HG03565 (cell line): ENCODE measurements around the gene KPNA1.

ENCODE experiments used
- ATAC-seq: cut with Tn5 transposase; IDR thresholded peaks from one replicate; pipeline ENCODE4 v1.9.1; 2021; ENCODE audit warnings: mild to moderate bottlenecking, moderate library complexity; ENCODE audit not compliant: unreplicated experiment

The KPNA1 gene

GRCh38 chr3:122416966-122417365 is 97.8 kb downstream of the KPNA1 start:
- no peak for ATAC-seq

- ATAC-seq: peak; percentile 76
Observed at GRCh38 chr3:122415762-122416654, 98.7 kb downstream of the KPNA1 start, which contains the start of gene WDR5B. Gene WDR5B, minus strand, starts transcription at chr3:122416062. Its CDS starts 534 bp downstream, at chr3:122415528.

GRCh38 chr3:122415104-122415744 is 99.5 kb downstream of the KPNA1 start:
- peak; percentile 47 for ATAC-seq

GRCh38 chr3:122414391-122414790 is 100.3 kb downstream of the KPNA1 start:
- no peak for ATAC-seq

- no peak for ATAC-seq
Observed at GRCh38 chr3:122410639-122411038, 104.1 kb downstream of the KPNA1 start.

- no peak for ATAC-seq
Observed at GRCh38 chr3:122410111-122410510, 104.6 kb downstream of the KPNA1 start.

- no peak for ATAC-seq
Observed at GRCh38 chr3:122409446-122409845, 105.3 kb downstream of the KPNA1 start.

GRCh38 chr3:122407946-122408345 is 106.8 kb downstream of the KPNA1 start:
- no peak for ATAC-seq

- ATAC-seq: no peak
Observed at GRCh38 chr3:122406198-122406597, 108.5 kb downstream of the KPNA1 start.

- ATAC-seq: no peak
Observed at GRCh38 chr3:122405015-122405414, 109.7 kb downstream of the KPNA1 start.

GRCh38 chr3:122403489-122403888 is 111.2 kb downstream of the KPNA1 start:
- no peak for ATAC-seq

- no peak for ATAC-seq
Observed at GRCh38 chr3:122398920-122399319, 115.8 kb downstream of the KPNA1 start.

- ATAC-seq: no peak
Observed at GRCh38 chr3:122397201-122397600, 117.5 kb downstream of the KPNA1 start.

GRCh38 chr3:122396511-122396910 is 118.2 kb downstream of the KPNA1 start:
- ATAC-seq: no peak

GRCh38 chr3:122395582-122395981 is 119.2 kb downstream of the KPNA1 start:
- no peak for ATAC-seq

GRCh38 chr3:122394173-122394572 is 120.6 kb downstream of the KPNA1 start:
- no peak for ATAC-seq

GRCh38 chr3:122392868-122393844 is 121.6 kb downstream of the KPNA1 start:
- ATAC-seq: no peak

GRCh38 chr3:122391681-122392446 is 122.9 kb downstream of the KPNA1 start:
- no peak for ATAC-seq

GRCh38 chr3:122390665-122391064 is 124.1 kb downstream of the KPNA1 start:
- no peak for ATAC-seq

- ATAC-seq: no peak
Observed at GRCh38 chr3:122389892-122390291, 124.8 kb downstream of the KPNA1 start.
